Kidney epithelial cell (primary cell): ENCODE data around the gene VIPR1. TPM values are rescaled to one million over a fixed set of nuclear protein-coding genes. Genes with fewer than 3 reads are reported as not detected.
"Not testable (repeated sequence)": the region's sequence is repeated elsewhere in the genome, so short reads cannot be mapped to it uniquely, and the experiment has no call there.

ENCODE experiments used
- DNase-seq: peaks from one replicate; pipeline ENCODE4 v3.0.0-alpha.2; 2010; ENCODE audit warnings: low read depth
- H3K27me3 ChIP-seq: 2 replicates; pipeline ENCODE4 v1.6.0; 2011; ENCODE audit warnings: low read length; ENCODE audit not compliant: control insufficient read depth, insufficient read depth
- H3K36me3 ChIP-seq: 2 replicates; pipeline ENCODE4 v1.5.1; 2011; ENCODE audit warnings: low read length; ENCODE audit not compliant: control insufficient read depth, insufficient read depth
- H3K4me3 ChIP-seq: 2 replicates; pipeline ENCODE4 v1.5.1; 2011; ENCODE audit warnings: low read depth, mild to moderate bottlenecking, control low read depth, low read length
- CTCF ChIP-seq: IDR thresholded peaks from 2 replicates; pipeline ENCODE4 v1.5.1; 2011; ENCODE audit warnings: mild to moderate bottlenecking, moderate library complexity, low read length, control low read depth, inconsistent platforms; ENCODE audit not compliant: insufficient read depth, poor library complexity, severe bottlenecking
- total RNA-seq: library from RNA; depleted of rRNA; stranded (reverse); fragments of >200 nt; gene quantifications from 2 replicates; pipeline ENCODE4 v1.2.3, GENCODE V29; 2015

VIPR1 gene
- total RNA-seq, 1 donor from 2014 or later, result 1.3 TPM

GRCh38 chr3:42549131-42549530, 46.7 kb downstream of the VIPR1 start:
- Histone ChIP-seq H3K4me3 (no peak overlapping the region), H3K27me3 (no peaks in the 10 kb centered on the region), H3K36me3 (no peaks in the 10 kb centered on the region)
- no peak for TF ChIP-seq CTCF
- DNase-seq, result no peak

DNA sequence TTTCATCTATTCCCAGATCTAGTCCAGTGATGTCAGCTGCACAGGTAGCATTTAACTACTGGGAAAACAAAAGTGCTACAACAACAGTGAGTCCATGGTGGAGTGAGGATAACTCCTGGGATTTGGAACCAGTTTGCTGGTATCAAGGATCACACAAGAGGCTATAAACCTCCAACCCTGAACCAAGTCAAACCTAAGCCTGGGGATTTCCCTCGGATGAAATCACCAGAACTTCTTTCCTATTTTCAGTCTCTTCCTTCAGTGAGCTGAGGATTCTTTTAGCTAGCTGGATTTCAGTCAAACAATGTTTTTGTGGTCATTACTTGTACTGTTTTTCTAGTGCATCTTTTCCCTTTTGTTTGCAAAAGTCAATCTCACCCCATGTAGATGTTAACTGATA, 47.8 kb downstream of the VIPR1 start:
- Histone ChIP-seq H3K36me3 (no peaks in the 10 kb centered on the region), H3K27me3 (no peaks in the 10 kb centered on the region), H3K4me3 (no peak overlapping the region)
- no peak for DNase-seq
- TF ChIP-seq CTCF, result no peak

GRCh38 chr3:42552830-42553229, 50.4 kb downstream of the VIPR1 start:
- Histone ChIP-seq H3K4me3 (no peak overlapping the region), H3K36me3 (no peaks in the 10 kb centered on the region), H3K27me3 (no peaks in the 10 kb centered on the region)
- no peak for DNase-seq
- TF ChIP-seq CTCF, result no peak

DNA sequence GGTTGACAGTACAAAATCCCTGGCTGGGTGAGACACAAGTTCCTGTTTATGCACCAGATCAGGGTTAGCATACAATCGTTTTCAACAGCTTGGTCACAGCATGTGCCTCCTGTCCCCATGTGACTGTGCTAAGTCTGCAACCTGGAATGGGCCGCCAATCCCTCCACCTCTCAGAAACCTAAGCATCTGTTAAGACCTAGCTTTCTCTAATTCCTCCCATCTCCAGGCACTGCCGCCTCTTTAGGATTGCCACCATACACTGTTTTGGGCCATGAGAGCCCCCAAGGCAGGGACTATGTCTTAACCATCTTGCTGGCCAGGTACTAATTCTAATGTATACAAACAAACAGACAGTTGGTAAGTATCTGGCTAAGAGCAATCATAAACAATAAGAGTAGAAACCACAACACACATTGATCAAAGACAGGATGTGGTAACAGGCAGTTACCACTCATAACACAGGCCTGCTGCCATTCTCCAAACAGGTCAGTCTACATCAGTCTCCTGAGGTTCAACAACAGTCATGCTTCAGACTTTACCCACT, 53.7 kb downstream of the VIPR1 start:
- Histone ChIP-seq H3K27me3 (no peaks in the 10 kb centered on the region), H3K4me3 (no peak overlapping the region), H3K36me3 (no peaks in the 10 kb centered on the region)
- no peak for DNase-seq
- no peak for TF ChIP-seq CTCF

- not testable (repeated sequence) for H3K4me3 ChIP-seq, DNase-seq, H3K27me3 ChIP-seq, H3K36me3 ChIP-seq
Measured at GRCh38 chr3:42556817-42557216, 54.4 kb downstream of the VIPR1 start.

GRCh38 chr3:42557854-42558253, 55.4 kb downstream of the VIPR1 start:
- Histone ChIP-seq H3K27me3 (no peaks in the 10 kb centered on the region), H3K36me3 (no peaks in the 10 kb centered on the region), H3K4me3 (no peak overlapping the region)
- no peak for TF ChIP-seq CTCF
- DNase-seq, result no peak
